ENCODE results near the gene PRAC1.

- TF ChIP-seq CEBPB (IDR thresholded peaks at IDR 0.05) (no peak), TCF12 (IDR thresholded peaks at IDR 0.05; ENCODE audit: low read depth) (no peak), EP300 (IDR thresholded peaks at IDR 0.05; ENCODE audit: borderline replicate concordance) (no peak), REST (IDR thresholded peaks at IDR 0.05; ENCODE audit: low read depth) (no peak), NFIC (IDR thresholded peaks at IDR 0.05) (no peak), YY1 (IDR thresholded peaks at IDR 0.05; ENCODE audit: low read depth) (no peak), EGR1 (IDR thresholded peaks at IDR 0.05) (no peak), TAF1 (IDR thresholded peaks at IDR 0.05; ENCODE audit: low read depth) (no peak), TEAD4 (IDR thresholded peaks at IDR 0.05) (no peak), CREB1 (IDR thresholded peaks at IDR 0.05; ENCODE audit: low read depth) (no peak)
Measured at GRCh38 chr17:48719642-48720265, 2.6 kb downstream of the PRAC1 start.
